GM12891 (cell line): ENCODE measurements around the gene TNFAIP1.

Source experiments
- POLR2A ChIP-seq: IDR thresholded peaks from 2 replicates; pipeline ENCODE4 v1.6.1; 2011; ENCODE audit warnings: low read depth, low read length, control low read depth
- POLR2AphosphoS5 ChIP-seq: IDR thresholded peaks from 2 replicates; pipeline ENCODE4 v1.6.1; 2011; ENCODE audit warnings: low read depth, low read length, control low read depth
- SPI1 ChIP-seq: IDR thresholded peaks from 2 replicates; pipeline ENCODE4 v1.6.1; 2011; ENCODE audit warnings: low read depth, low read length, control low read depth
- TAF1 ChIP-seq: IDR thresholded peaks from 2 replicates; pipeline ENCODE4 v1.6.1; 2011; ENCODE audit warnings: low read depth, low read length, control low read depth

DNA sequence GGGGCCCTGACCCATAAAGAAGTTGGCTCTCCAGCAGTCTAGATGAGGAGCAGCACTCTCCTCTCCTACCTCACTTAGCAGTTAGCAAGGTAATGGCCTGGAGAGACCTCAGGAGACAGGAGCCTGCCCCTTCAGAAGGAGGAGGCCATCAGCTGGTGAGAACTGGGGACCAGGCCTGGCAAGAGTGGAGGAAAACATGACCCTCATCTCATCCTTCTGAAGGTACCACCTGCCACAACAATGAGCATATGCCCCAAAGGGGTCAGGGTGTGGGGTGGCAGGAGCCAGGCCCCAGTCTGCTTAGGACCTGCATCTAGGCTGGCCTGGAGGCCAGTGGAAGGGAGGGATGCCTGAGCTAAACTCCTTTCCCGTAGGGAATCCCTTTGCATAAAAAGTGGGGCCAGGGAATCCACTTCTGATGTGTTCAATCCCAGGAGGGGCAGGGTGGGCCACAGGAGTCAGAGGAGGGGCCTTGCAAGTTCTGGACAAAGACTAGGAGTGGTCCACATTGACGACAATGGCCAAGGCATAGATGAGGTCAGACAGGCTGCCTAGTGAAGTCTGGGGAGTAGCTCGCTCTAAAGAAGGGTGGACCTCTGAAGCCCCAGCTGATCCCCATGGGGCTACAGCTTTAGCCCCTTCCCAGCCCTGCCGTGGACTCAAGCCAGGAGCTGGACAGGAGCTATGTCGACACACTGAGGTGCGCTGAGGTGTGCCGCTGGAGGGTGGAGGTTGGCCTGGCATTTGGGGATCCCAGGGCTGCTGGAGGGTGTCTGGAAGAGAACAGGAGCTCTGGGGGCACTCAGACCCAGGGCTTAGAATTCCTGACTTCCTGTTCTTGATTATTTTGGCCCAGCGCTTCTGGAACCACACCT is 28.5 kb downstream of the TNFAIP1 start:
- TF ChIP-seq POLR2A (no peak), POLR2AphosphoS5 (no peak), TAF1 (no peak), SPI1 (no peak)
